Fibroblast of gingiva (primary cell): ENCODE data around the gene C11orf58.

Experiments
- DNase-seq: peaks from one replicate; pipeline ENCODE4 v3.0.0-alpha.2; 2011; ENCODE audit warnings: low read depth

C11orf58 gene

DNA sequence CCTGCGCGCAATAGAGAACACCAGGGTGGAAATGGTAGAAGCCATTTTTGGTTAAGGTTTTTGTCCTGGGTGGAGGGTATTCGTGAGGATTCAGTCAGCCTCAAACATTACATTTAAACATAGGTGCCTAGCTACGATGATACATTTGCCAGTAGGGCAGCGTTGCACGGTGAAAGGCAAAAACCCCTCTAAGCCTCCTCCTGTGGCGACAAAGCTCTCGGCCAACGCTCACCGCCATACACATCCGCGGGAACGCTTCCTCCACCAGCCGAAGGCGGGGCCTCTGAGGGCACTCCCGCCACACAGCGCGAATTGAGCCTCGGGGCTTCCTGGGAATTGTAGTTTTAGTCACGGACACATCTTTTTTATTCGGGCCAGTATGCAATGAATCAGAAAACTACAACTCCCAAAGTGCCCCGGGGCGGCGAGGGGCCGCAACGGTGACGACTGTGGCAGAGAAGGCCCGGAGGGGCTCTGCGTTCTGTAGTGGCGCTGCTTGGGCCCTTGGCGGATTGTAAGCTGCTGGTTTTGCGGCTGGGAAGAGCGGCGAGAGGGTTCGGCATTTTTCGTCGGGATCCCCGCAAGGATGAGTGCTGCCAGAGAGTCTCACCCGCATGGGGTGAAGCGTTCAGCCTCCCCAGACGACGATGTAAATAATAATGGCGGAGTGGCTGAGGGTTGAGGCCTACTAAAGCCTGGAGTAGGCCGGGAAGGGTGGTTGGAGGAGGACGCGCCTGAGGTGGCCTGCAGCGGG, at the start of gene C11orf58:
TSS of gene C11orf58 (plus strand) at position 455 of the 754 bp plus-strand sequence. CDS start at position 587, 132 bp downstream.
- DNase-seq = peak; percentile 97

DNA sequence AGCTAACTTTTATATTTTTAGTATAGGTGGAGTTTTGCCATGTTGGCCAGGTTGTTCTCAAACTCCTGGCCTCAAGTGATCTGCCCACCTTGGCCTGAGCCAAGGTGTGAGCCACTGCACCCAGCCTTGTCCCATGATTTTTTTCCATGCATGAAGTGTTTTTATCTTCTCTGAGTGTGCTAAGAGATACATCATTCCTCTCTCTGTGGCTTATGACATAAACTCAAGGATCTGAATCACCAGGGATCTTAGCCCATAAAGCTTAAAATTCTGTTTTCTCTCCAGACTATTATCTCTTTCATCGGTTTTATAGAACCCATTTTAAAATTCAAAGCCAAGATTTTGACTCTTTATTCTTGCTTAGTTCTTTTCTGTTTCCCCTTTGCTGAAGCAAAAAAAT, 48.4 kb upstream of the C11orf58 start:
- no peak for DNase-seq

DNA sequence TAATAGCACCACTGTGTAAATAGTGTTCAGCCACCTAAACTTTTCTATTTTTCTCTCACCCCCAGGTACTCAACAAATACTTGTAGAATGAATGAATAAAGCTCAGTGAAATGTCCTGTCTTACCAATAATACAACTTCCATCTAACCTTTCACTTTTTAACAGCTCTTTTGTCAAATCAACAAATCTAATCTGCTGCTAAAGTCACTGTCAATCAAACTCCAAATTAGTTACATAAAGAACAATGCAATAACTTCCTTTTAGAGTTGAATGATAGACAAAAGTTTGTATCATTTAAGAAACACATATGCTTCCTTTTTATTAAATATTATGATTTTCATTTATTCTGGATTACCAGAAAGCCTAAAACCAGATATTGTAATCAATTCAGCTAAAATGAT, 34.7 kb upstream of the C11orf58 start:
- DNase-seq = no peak

- DNase-seq = no peak
Observed at GRCh38 chr11:16713594-16713993, 24.9 kb upstream of the C11orf58 start.

DNA sequence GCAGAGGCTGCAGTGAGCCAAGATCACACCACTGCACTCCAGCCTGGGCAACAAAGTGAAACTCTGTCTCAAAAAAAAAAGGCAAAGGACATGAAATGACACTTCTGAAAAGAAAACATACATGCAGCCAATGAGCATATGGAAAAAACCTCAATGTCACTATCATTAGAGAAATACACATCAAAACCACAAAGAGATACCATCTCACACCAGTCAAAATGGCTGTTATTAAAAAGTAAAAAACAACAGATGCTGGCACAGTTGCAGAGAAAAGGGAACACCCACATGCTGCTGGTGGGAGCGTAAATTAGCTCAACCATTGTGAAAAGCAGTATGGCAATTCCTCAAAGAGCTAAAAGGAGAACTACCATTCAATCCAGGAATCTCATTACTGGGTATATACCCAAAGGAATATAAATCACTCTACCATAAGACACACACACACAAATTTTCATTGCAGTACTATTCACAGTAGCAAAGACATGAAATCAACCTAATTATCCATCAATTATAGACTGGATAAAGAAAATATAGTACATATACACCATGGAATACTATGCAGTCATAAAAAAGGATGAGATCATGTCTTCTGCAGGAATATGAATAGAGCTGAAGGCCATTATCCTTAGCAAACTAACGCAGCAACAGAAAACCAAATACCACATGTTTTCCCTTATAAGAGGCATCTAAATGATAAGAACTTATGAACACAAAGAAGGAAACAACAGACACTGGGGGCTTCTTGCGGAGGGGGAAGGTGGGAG, 15.7 kb upstream of the C11orf58 start:
- DNase-seq = no peak

- no peak for DNase-seq
Observed at GRCh38 chr11:16727806-16728205, 10.6 kb upstream of the C11orf58 start.

GRCh38 chr11:16737818-16738192, 642 bp upstream of the C11orf58 start:
- DNase-seq = no peak

- peak; percentile 33 for DNase-seq
Observed at GRCh38 chr11:16738947-16739815, 734 bp downstream of the C11orf58 start.

DNA sequence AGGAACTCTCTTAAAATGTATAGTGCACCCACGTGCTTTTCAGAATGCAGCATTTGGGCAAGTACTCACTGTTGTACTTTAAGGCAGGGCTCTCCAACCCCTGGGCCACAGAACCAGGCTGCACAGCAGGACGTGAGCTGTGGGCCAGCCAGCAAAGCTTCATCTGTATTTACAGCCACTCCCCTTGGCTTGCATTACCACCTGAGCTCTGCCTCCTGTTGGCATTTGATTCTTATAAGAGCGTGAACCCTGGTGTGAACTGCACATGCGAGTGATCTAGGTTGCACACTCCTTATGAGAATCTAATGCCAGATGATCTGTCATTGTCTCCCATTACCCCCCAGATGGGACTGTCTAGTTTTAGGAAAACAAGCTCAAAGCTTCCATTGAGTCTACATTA, 3.0 kb downstream of the C11orf58 start:
- no peak for DNase-seq

- DNase-seq = no peak
Observed at GRCh38 chr11:16743478-16743877, 5.0 kb downstream of the C11orf58 start.

GRCh38 chr11:16744128-16744725, 5.8 kb downstream of the C11orf58 start:
- DNase-seq = no peak

GRCh38 chr11:16745950-16746605, 7.6 kb downstream of the C11orf58 start:
- DNase-seq = no peak

- no peak for DNase-seq
Observed at GRCh38 chr11:16749092-16749491, 10.6 kb downstream of the C11orf58 start.

- no peak for DNase-seq
Observed at GRCh38 chr11:16749666-16750065, 11.2 kb downstream of the C11orf58 start.

- no peak for DNase-seq
Observed at GRCh38 chr11:16750417-16750816, 12.0 kb downstream of the C11orf58 start.

DNA sequence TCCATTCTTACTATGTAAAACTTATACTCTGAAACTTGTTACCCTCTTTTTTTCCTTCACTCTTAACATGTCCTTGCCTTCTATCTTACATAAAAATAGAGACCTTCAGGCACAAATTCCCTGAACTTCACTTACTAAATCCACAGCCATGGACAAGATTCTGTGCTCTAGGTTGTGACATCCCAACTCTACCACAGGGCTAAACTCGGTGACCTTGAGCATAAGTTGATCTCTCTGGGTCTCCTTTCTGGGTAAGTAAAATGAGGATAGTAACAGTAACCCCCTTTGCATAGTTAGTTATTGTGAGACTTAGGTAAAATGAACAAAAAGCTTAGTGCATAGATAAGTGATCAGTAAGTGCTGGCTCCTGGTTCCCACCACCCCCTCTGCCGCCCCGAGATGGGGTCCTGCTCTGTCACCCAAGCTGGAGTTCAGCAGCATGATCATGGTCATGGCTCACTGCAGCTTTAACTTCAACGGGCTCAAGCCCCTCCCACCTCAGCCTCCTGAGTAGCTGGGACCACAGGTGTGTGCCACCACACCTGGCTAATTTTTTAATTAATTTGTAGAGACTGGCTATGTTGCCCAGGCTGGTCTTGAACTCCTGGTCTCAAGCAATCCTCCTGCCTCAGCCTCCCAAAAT, 20.1 kb downstream of the C11orf58 start:
- DNase-seq = no peak

GRCh38 chr11:16759857-16760508, 21.5 kb downstream of the C11orf58 start:
- DNase-seq = no peak

- no peak for DNase-seq
Observed at GRCh38 chr11:16763746-16764145, 25.3 kb downstream of the C11orf58 start.

- no peak for DNase-seq
Observed at GRCh38 chr11:16764888-16765287, 26.4 kb downstream of the C11orf58 start.

DNA sequence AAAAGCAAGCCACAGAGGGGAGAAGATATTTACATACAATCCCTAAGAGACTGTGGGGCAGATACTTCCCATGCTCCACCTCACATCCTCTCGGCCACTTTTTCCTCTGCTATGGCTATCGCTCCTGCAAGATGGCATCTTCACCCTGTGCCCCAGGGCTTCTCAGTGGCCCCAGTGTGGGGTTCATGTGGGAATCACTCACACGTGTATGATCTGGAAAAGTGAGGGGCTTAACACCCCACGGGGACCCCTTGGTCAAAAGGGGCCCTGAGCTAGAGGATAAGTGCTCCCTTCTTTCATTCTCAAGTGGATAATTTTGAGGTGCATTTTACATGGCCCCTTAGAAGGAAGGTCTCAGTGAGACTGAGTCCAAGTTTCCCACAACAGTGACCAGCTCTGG, 28.7 kb downstream of the C11orf58 start:
- no peak for DNase-seq

GRCh38 chr11:16767957-16768356, 29.5 kb downstream of the C11orf58 start:
- DNase-seq = no peak
